Omental fat pad (tissue), 4 donors: ENCODE data around the gene PARD6G. TPM values are rescaled to one million over a fixed set of nuclear protein-coding genes. Genes with fewer than 3 reads are reported as not detected.

Source experiments
- ATAC-seq: fragments of 150-250 bp; one replicate; pipeline ENCODE4 v1.9.1; 2016; ENCODE audit warnings: mild to moderate bottlenecking, moderate library complexity; ENCODE audit not compliant: low FRiP score
- DNase-seq: peaks from one replicate; pipeline ENCODE4 v3.0.0-alpha.2; 2019; ENCODE audit warnings: low spot score
- total RNA-seq, 4 donors: library from RNA; depleted of rRNA; stranded (reverse); fragments of >200 nt; gene quantifications; one replicate each; pipeline ENCODE4 v1.1.0, GENCODE V29; 2016
- TF ChIP-seq, protein P1 (sequence below), 3 donors: fragments of 450-650 bp; IDR thresholded peaks; one replicate each; pipeline ENCODE4 v1.5.1; 2016 to 2017; ENCODE audit warnings: antibody characterized with exemption in 3 of 3, mild to moderate bottlenecking in 3 of 3, moderate library complexity in 2 of 3

Gene PARD6G
- total RNA-seq, 4 donors from 2014 or later, result 2.1 to 8.5 (median 3.4) TPM

DNA sequence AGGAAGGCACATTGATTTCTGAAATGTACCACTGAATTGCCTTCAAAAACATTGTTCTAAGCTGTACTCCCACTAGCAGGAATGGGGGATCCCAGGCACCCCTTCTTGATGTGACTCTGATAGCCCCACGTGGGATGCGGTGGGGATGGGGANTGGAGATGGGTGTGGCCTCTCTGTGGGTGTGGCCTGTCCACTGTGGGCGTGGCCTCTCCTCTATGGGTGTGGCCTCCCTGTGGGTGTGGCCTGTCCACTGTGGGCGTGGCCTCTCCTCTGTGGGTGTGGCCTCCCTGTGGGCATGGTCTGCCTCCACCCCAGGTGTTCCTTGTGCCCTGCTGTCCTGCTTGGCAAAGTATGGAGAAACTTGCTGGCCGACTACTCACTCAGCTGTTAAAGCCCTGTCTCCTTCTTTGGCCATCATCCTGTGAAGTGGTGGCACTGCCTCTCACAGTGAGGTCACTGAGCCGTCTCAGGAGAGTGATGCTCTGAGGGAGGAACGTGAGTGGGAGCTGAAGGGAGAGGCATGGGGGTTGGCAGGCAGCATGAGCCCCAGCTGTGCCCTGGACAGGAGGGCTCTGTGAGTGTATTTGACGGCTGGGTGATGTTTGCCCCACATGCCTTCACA lies 6.7 kb upstream of the PARD6G start:
- no peak for DNase-seq
- no peak for ATAC-seq
- TF ChIP-seq, protein P1, sequence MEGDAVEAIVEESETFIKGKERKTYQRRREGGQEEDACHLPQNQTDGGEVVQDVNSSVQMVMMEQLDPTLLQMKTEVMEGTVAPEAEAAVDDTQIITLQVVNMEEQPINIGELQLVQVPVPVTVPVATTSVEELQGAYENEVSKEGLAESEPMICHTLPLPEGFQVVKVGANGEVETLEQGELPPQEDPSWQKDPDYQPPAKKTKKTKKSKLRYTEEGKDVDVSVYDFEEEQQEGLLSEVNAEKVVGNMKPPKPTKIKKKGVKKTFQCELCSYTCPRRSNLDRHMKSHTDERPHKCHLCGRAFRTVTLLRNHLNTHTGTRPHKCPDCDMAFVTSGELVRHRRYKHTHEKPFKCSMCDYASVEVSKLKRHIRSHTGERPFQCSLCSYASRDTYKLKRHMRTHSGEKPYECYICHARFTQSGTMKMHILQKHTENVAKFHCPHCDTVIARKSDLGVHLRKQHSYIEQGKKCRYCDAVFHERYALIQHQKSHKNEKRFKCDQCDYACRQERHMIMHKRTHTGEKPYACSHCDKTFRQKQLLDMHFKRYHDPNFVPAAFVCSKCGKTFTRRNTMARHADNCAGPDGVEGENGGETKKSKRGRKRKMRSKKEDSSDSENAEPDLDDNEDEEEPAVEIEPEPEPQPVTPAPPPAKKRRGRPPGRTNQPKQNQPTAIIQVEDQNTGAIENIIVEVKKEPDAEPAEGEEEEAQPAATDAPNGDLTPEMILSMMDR (IDR thresholded peaks at IDR 0.05), result no peak

DNA sequence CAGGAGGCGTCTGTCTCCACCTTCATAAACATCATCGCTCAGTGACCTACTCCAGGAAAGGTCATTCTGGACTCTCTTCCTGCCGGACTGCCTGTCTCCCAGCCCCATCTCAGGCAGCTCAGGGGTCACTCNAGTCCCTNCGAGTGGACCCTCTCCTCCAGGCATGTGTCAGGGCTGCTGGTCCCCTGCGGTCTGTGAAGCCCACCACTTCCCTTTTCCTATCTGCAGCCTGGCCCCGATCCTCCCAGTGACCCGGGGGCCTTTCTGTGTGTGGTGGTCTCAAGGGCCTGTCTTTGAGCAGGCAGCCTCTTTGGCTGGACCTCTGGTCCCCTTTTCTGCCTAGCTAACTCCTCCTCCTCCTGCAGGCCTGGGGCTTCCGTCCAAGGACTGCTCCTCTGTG lies 5.9 kb upstream of the PARD6G start:
- TF ChIP-seq, protein P1 (IDR thresholded peaks at IDR 0.05), result no peak
- DNase-seq, result no peak
- no peak for ATAC-seq

GRCh38 chr18:80252136-80252535 lies 4.8 kb upstream of the PARD6G start:
- ATAC-seq (no peak), DNase-seq (no peak)
- TF ChIP-seq, protein P1 (IDR thresholded peaks at IDR 0.05), result no peak

DNA sequence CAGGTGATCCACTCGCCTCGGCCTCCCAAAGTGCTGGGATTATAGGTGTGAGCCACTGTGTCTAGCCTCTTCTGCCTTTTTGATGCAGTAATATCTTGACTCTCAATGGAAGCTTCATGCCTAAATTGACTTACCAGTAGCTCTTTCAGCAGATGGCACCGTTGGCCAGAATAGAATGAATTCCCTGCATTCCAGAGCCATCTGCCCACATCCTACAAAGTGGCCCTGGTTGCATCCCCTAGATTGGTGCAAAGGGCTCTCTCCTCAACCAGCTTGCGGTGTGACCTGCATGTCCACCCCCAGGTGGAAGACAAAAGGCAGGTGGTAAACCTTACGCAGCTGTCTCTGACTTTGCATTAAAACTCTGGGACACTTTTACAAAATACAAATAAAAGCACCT lies 4.4 kb upstream of the PARD6G start:
- DNase-seq (no peak), ATAC-seq (no peak)
- TF ChIP-seq, protein P1 (IDR thresholded peaks at IDR 0.05), result no peak

- TF ChIP-seq, protein P1 (IDR thresholded peaks at IDR 0.05), result no peak
- no peak for DNase-seq
- ATAC-seq, result no peak
Measured at GRCh38 chr18:80250740-80251364, 3.5 kb upstream of the PARD6G start.

- TF ChIP-seq, protein P1 (IDR thresholded peaks at IDR 0.05), result no peak
- DNase-seq (no peak), ATAC-seq (no peak)
Measured at GRCh38 chr18:80249217-80250093, 2.1 kb upstream of the PARD6G start.
